Measurements from ENCODE around the gene KPNA1.

KPNA1 gene

GRCh38 chr3:122407946-122408345, 106.8 kb downstream of the KPNA1 start:
- no peak overlapping the region for H3K4me3 ChIP-seq
- DNase-seq (ENCODE audit: low spot score) = no peak
- TF ChIP-seq CTCF (IDR thresholded peaks at IDR 0.05) = no peak
- H3K27ac ChIP-seq = no peak overlapping the region

GRCh38 chr3:122406198-122406597, 108.5 kb downstream of the KPNA1 start:
- no peak for TF ChIP-seq CTCF (IDR thresholded peaks at IDR 0.05)
- H3K27ac ChIP-seq = no peak overlapping the region
- no peak overlapping the region for H3K4me3 ChIP-seq
- DNase-seq (ENCODE audit: low spot score) = no peak

GRCh38 chr3:122405015-122405414, 109.7 kb downstream of the KPNA1 start:
- no peak for TF ChIP-seq CTCF (IDR thresholded peaks at IDR 0.05)
- Histone ChIP-seq H3K27ac (no peak overlapping the region), H3K4me3 (no peak overlapping the region)
- no peak for DNase-seq (ENCODE audit: low spot score)

GRCh38 chr3:122403489-122403888, 111.2 kb downstream of the KPNA1 start:
- no peak overlapping the region for H3K27ac ChIP-seq
- no peak for TF ChIP-seq CTCF (IDR thresholded peaks at IDR 0.05)
- DNase-seq (ENCODE audit: low spot score) = no peak

GRCh38 chr3:122398920-122399319, 115.8 kb downstream of the KPNA1 start:
- H3K4me3 ChIP-seq = no peak overlapping the region
- H3K27ac ChIP-seq = no peak overlapping the region
- no peak for DNase-seq (ENCODE audit: low spot score)
- TF ChIP-seq CTCF (IDR thresholded peaks at IDR 0.05) = no peak

More at GRCh38 chr3:122403489-122403888, 111.2 kb downstream of the KPNA1 start:
- no peak overlapping the region for H3K4me3 ChIP-seq

GRCh38 chr3:122397201-122397600, 117.5 kb downstream of the KPNA1 start:
- H3K4me3 ChIP-seq = no peak overlapping the region
- no peak for TF ChIP-seq CTCF (IDR thresholded peaks at IDR 0.05)
- H3K27ac ChIP-seq = no peak overlapping the region
- no peak for DNase-seq (ENCODE audit: low spot score)

- Histone ChIP-seq H3K4me3 (no peak overlapping the region), H3K27ac (no peak overlapping the region)
- TF ChIP-seq CTCF (IDR thresholded peaks at IDR 0.05) = no peak
- DNase-seq (ENCODE audit: low spot score) = no peak
Measured at GRCh38 chr3:122396511-122396910, 118.2 kb downstream of the KPNA1 start.

Measured in coronary artery (tissue), 2 donors.